Stimulated activated CD4-positive, alpha-beta T cell treated with anti-CD3 and anti-CD28 coated beads, Interleukin-4, amount 100 ng/mL, for 24 hours (primary cell): ENCODE data around the gene SPSB4.
"Not testable (repeated sequence)": the region's sequence is repeated elsewhere in the genome, so short reads cannot be mapped to it uniquely, and the experiment has no call there.

Experiments
- DNase-seq: peaks from one replicate; pipeline ENCODE4 v3.0.0-alpha.2; 2020

Gene SPSB4

GRCh38 chr3:141050576-141051442 lies at the start of gene SPSB4:
Gene SPSB4 (plus strand): TSS chr3:141051347. CDS start chr3:141066105, 14,758 bp downstream.
- DNase-seq: no peak

GRCh38 chr3:141006344-141006743 lies 44.8 kb upstream of the SPSB4 start:
- DNase-seq: no peak

- DNase-seq: no peak
These were observed 41.7 kb upstream of the SPSB4 start for GRCh38 chr3:141009496-141009895.

GRCh38 chr3:141011232-141011996 lies 39.7 kb upstream of the SPSB4 start:
- peak; percentile 75 for DNase-seq

- no peak for DNase-seq
These were observed 39.2 kb upstream of the SPSB4 start for GRCh38 chr3:141011997-141012262.

GRCh38 chr3:141012571-141012970 lies 38.6 kb upstream of the SPSB4 start:
- DNase-seq: no peak

GRCh38 chr3:141015481-141015880 lies 35.7 kb upstream of the SPSB4 start:
- DNase-seq: no peak

GRCh38 chr3:141017366-141018322 lies 33.5 kb upstream of the SPSB4 start:
- not testable (repeated sequence) for DNase-seq

GRCh38 chr3:141019244-141019643 lies 31.9 kb upstream of the SPSB4 start:
- no peak for DNase-seq

GRCh38 chr3:141020143-141020830 lies 30.9 kb upstream of the SPSB4 start:
- no peak for DNase-seq

GRCh38 chr3:141021261-141021660 lies 29.9 kb upstream of the SPSB4 start:
- DNase-seq: no peak

- DNase-seq: no peak
These were observed 20.9 kb upstream of the SPSB4 start for GRCh38 chr3:141030296-141030695.

GRCh38 chr3:141039589-141039988 lies 11.6 kb upstream of the SPSB4 start:
- no peak for DNase-seq

GRCh38 chr3:141044695-141045641 lies 6.2 kb upstream of the SPSB4 start:
- DNase-seq: no peak

- DNase-seq: no peak
These were observed 5.3 kb upstream of the SPSB4 start for GRCh38 chr3:141045849-141046248.

GRCh38 chr3:141047168-141047567 lies 4.0 kb upstream of the SPSB4 start:
- DNase-seq: no peak

- DNase-seq: no peak
These were observed 1.5 kb upstream of the SPSB4 start for GRCh38 chr3:141049681-141050080.

- DNase-seq: no peak
These were observed 475 bp downstream of the SPSB4 start for GRCh38 chr3:141051443-141052200.

- no peak for DNase-seq
These were observed 1.3 kb downstream of the SPSB4 start for GRCh38 chr3:141052201-141053069.

- no peak for DNase-seq
These were observed 4.0 kb downstream of the SPSB4 start for GRCh38 chr3:141055136-141055535.
